MM.1S (cell line): Measurements from ENCODE around the gene EDARADD.

Experiments
- CTCF ChIP-seq: fragments of 300-600 bp; sonication (generic); IDR thresholded peaks from 2 replicates; pipeline ENCODE4 v1.5.1; 2016; ENCODE audit warnings: antibody characterized with exemption, low read length, mixed read lengths
- EZH2phosphoT487 ChIP-seq: fragments of 300-600 bp; sonication (generic); IDR thresholded peaks from 2 replicates; pipeline ENCODE4 v1.6.1; 2018; ENCODE audit warnings: antibody characterized with exemption, low read length

- TF ChIP-seq EZH2phosphoT487 (no peak), CTCF (no peak)
Observed at GRCh38 chr1:236395947-236396664, 2.0 kb downstream of the EDARADD start.
